Trophoblast cell (in vitro differentiated cells and primary cell): Measurements from ENCODE around the gene VRTN.
A peak's percentile ranks its signal among the peaks of the same experiment; 100 is the strongest.

Experiments
- DNase-seq, 2 donors: peaks; one replicate each; pipeline ENCODE4 v3.0.0-alpha.2; 2016
- H2AFZ ChIP-seq: 2 replicates; pipeline ENCODE4 v1.6.1; 2013; ENCODE audit warnings: low read length, moderate library complexity, mild to moderate bottlenecking; ENCODE audit not compliant: insufficient read depth, poor library complexity
- H2AK5ac ChIP-seq: 2 replicates; pipeline ENCODE4 v1.6.1; 2013; ENCODE audit warnings: mild to moderate bottlenecking, low read length
- H2BK120ac ChIP-seq: 2 replicates; pipeline ENCODE4 v1.6.1; 2013; ENCODE audit warnings: low read length, mild to moderate bottlenecking, moderate library complexity; ENCODE audit not compliant: insufficient read depth, poor library complexity
- H2BK12ac ChIP-seq: 2 replicates; pipeline ENCODE4 v1.6.1; 2013; ENCODE audit warnings: mild to moderate bottlenecking, low read length, moderate library complexity
- H2BK5ac ChIP-seq: 2 replicates; pipeline ENCODE4 v1.6.1; 2013; ENCODE audit warnings: low read length, low read depth, moderate library complexity, mild to moderate bottlenecking; ENCODE audit not compliant: poor library complexity
- H3K14ac ChIP-seq: 2 replicates; pipeline ENCODE4 v1.6.1; 2013; ENCODE audit warnings: mild to moderate bottlenecking, low read length
- H3K18ac ChIP-seq: 2 replicates; pipeline ENCODE4 v1.6.1; 2013; ENCODE audit warnings: mild to moderate bottlenecking, low read length
- H3K23ac ChIP-seq: 2 replicates; pipeline ENCODE4 v1.6.1; 2013; ENCODE audit warnings: low read length
- H3K27ac ChIP-seq: 2 replicates; pipeline ENCODE4 v1.5.1; 2013; ENCODE audit warnings: low read depth, mild to moderate bottlenecking, inconsistent platforms, low read length, moderate library complexity
- H3K27me3 ChIP-seq: 2 replicates; pipeline ENCODE4 v1.6.1; 2013; ENCODE audit warnings: inconsistent platforms, mild to moderate bottlenecking, low read length, moderate library complexity; ENCODE audit not compliant: insufficient read depth
- H3K36me3 ChIP-seq, 2 experiments: 1 replicate in 1 of 2; 2 replicates in 1 of 2; pipeline ENCODE4 v1.6.1; 2013; ENCODE audit warnings: low read length in 2 of 2, mild to moderate bottlenecking in 2 of 2, moderate library complexity in 1 of 2; ENCODE audit not compliant: insufficient read depth in 2 of 2, control insufficient read depth in 1 of 2
- H3K4ac ChIP-seq: 2 replicates; pipeline ENCODE4 v1.6.1; 2013; ENCODE audit warnings: low read depth, mild to moderate bottlenecking, low read length, moderate library complexity
- H3K4me1 ChIP-seq, 2 experiments: 1 replicate in 1 of 2; 2 replicates in 1 of 2; pipeline ENCODE4 v1.6.1; 2013; ENCODE audit warnings: low read length in 2 of 2, mild to moderate bottlenecking in 2 of 2, moderate library complexity in 1 of 2; ENCODE audit not compliant: insufficient read depth in 2 of 2, control insufficient read depth in 1 of 2
- H3K4me2 ChIP-seq: 2 replicates; pipeline ENCODE4 v1.6.1; 2013; ENCODE audit warnings: inconsistent platforms, mild to moderate bottlenecking, low read length, moderate library complexity
- H3K4me3 ChIP-seq: 2 replicates; pipeline ENCODE4 v1.5.1; 2013; ENCODE audit warnings: mild to moderate bottlenecking, low read depth, low read length, inconsistent platforms
- H3K79me1 ChIP-seq: one replicate; pipeline ENCODE4 v1.6.1; 2013; ENCODE audit warnings: low read length
- H3K79me2 ChIP-seq: 2 replicates; pipeline ENCODE4 v1.6.1; 2013; ENCODE audit warnings: low read length, mild to moderate bottlenecking; ENCODE audit not compliant: control insufficient read depth, insufficient read depth, poor library complexity
- H3K9ac ChIP-seq: 2 replicates; pipeline ENCODE4 v1.6.1; 2013; ENCODE audit warnings: mild to moderate bottlenecking, low read length
- H3K9me3 ChIP-seq: 2 replicates; pipeline ENCODE4 v1.6.1; 2013; ENCODE audit warnings: low read depth, mild to moderate bottlenecking, control low read depth, inconsistent platforms, low read length; ENCODE audit not compliant: insufficient read depth
- H4K12ac ChIP-seq: 2 replicates; pipeline ENCODE4 v1.6.1; 2013; ENCODE audit warnings: low read depth, mild to moderate bottlenecking, low read length, moderate library complexity
- H4K8ac ChIP-seq: 2 replicates; pipeline ENCODE4 v1.6.1; 2013; ENCODE audit warnings: low read depth, mild to moderate bottlenecking, low read length, moderate library complexity
- H4K91ac ChIP-seq: one replicate; pipeline ENCODE4 v1.6.1; 2013; ENCODE audit warnings: low read depth, mild to moderate bottlenecking, low read length, moderate library complexity
- WGBS: extraction: QIAGEN DNeasy Blood & Tissue Kit; methylation state at CpG from one replicate; pipeline ENCODE4 v1.1.7; 2013; ENCODE audit warnings: missing lambda C conversion rate; ENCODE audit not compliant: insufficient read length, insufficient coverage; ENCODE audit errors: extremely low coverage; 5-methylcytosine and 5-hydroxymethylcytosine counted together

The VRTN gene

DNA sequence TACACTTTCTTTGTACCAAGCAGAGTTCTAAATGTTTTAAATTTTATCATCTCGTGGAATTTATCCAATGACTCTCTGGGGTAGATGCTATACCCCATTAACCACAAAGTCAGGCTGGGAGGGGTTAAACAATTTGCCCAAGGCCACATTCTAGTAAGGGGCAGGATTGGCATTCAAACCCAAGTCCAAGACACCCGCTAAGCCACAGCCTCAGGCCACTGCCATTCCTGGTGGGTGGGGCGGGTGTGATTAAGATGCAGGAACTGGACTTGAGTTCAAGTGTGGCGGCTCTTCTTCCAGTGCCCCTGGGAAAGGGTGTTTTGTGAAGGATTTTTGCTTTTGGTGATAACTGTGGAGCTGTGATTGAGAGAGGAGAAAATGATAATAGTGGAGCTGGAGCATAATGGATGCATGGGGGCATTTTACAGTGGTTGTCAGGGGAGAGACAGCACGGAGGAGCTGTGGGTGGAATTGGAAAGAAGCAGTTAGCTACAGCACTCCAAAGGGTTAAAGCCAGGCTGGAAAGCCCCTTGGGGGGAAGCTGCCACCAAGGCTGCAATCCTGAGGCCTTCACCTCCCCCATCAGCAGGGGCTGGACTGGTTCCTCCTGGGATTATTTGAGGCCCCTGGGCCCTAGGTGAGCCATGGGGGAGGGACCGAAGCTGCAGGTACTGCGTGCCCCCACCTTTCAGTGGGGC is 1.0 kb upstream of the VRTN start:
- Histone ChIP-seq H3K4me1 (peaks cover 7 to 13% of the 10 kb centered on the region in 2 experiments), H4K8ac (no peak overlapping the region), H4K12ac (no peak overlapping the region), H2BK120ac (no peak overlapping the region), H3K18ac (no peak overlapping the region), H3K4me2 (no peak overlapping the region), H3K9ac (no peak overlapping the region), H3K23ac (no peak overlapping the region), H3K27ac (no peak overlapping the region), H2BK5ac (no peak overlapping the region), H2AFZ (no peak overlapping the region), H3K27me3 (no peaks in the 10 kb centered on the region), H3K79me1 (no peaks in the 10 kb centered on the region), H3K14ac (no peak overlapping the region), H2AK5ac (no peak overlapping the region), H3K9me3 (no peaks in the 10 kb centered on the region), H3K4me3 (no peak overlapping the region), H4K91ac (no peak overlapping the region), H3K36me3 (no peaks in the 10 kb centered on the region), H3K4ac (no peak overlapping the region), H2BK12ac (no peak overlapping the region), H3K79me2 (no peaks in the 10 kb centered on the region)
- no peak for DNase-seq
- WGBS: no CpG with 5 or more reads among the region's 7 CpGs

DNA sequence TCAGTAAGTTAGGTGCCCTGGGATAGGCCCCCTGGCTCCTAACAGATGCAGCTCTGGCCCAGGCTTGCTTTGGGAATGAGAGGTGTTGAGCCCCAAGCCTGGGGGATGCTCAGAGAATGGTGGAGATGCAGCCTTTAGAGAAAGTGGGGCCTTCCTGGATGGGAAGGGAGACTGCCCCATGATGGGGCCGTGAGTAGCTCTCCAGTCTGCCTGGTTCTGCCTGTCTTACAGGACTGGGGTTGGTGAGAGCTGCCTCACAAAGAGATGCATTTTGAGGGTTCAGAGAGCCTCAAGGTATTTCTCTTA is 523 bp upstream of the VRTN start:
- WGBS: no CpG with 5 or more reads among the region's 1 CpG
- H4K12ac ChIP-seq: no peak overlapping the region
- H2AFZ ChIP-seq: no peak overlapping the region
- H3K36me3 ChIP-seq: no peaks in the 10 kb centered on the region
- no peaks in the 10 kb centered on the region for H3K9me3 ChIP-seq
- no peak overlapping the region for H4K8ac ChIP-seq
- no peak overlapping the region for H2BK12ac ChIP-seq
- no peak for DNase-seq
- no peak overlapping the region for H4K91ac ChIP-seq
- H3K27ac ChIP-seq: no peak overlapping the region
- H3K4ac ChIP-seq: no peak overlapping the region
- no peak overlapping the region for H3K23ac ChIP-seq
- no peak overlapping the region for H3K4me3 ChIP-seq
- no peak overlapping the region for H2AK5ac ChIP-seq
- H3K4me2 ChIP-seq: no peak overlapping the region
- no peak overlapping the region for H2BK120ac ChIP-seq
- H3K4me1 ChIP-seq: peaks cover 7 to 13% of the 10 kb centered on the region in 2 experiments
- no peak overlapping the region for H3K18ac ChIP-seq
- no peaks in the 10 kb centered on the region for H3K79me2 ChIP-seq
- no peak overlapping the region for H2BK5ac ChIP-seq
- no peak overlapping the region for H3K14ac ChIP-seq
- no peak overlapping the region for H3K9ac ChIP-seq
- no peaks in the 10 kb centered on the region for H3K79me1 ChIP-seq
- H3K27me3 ChIP-seq: no peaks in the 10 kb centered on the region

DNA sequence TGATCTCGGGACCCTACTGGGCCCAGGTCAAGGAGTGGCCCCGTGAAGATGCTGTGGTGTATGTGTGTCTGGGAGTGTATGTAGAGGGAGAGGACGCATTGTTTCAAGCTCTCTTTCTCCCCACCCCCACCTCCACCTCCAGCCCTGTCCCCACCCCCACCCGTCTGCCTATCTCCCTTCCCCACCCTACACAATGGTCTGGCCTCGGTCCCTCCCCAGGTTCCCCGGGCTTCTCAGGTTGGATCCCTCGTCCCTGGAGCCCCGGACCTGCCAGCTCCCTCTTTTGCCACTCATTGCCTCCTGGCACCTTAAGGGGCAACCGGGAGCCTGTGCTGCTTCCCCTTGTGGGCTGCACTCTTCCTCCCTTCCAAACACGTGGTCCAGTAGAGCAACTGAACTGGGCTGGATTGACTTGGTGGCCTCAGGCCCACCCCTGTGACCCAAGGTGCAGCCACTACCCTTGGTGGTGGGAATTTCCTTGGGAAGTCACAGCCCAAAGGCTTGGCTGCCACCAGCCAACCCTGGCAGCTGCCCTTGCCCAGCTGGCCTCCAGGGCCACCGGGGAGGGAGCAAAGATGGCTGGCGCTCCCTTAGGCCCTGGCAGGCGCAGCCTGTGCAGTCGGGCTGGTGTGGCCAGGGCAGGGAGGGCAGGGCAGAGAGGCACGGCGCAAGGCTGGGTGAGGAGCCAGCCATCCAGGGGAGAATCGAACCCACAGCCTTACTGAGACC is 628 bp downstream of the VRTN start:
- H4K12ac ChIP-seq: no peak overlapping the region
- H3K27ac ChIP-seq: no peak overlapping the region
- H3K4me1 ChIP-seq: peaks cover 7 to 13% of the 10 kb centered on the region in 2 experiments
- H3K4me3 ChIP-seq: no peak overlapping the region
- no peak overlapping the region for H2AFZ ChIP-seq
- no peak overlapping the region for H3K4ac ChIP-seq
- H3K4me2 ChIP-seq: peak overlapping the region; percentile 18
- H3K79me1 ChIP-seq: no peaks in the 10 kb centered on the region
- H2AK5ac ChIP-seq: no peak overlapping the region
- no CpG with 5 or more reads among the region's 17 CpGs for WGBS
- H3K36me3 ChIP-seq: no peaks in the 10 kb centered on the region
- no peak overlapping the region for H2BK5ac ChIP-seq
- DNase-seq: no peak
- no peaks in the 10 kb centered on the region for H3K79me2 ChIP-seq
- no peak overlapping the region for H3K14ac ChIP-seq
- no peak overlapping the region for H3K18ac ChIP-seq
- H3K23ac ChIP-seq: no peak overlapping the region
- no peak overlapping the region for H2BK120ac ChIP-seq
- no peak overlapping the region for H2BK12ac ChIP-seq
- no peaks in the 10 kb centered on the region for H3K9me3 ChIP-seq
- no peak overlapping the region for H4K8ac ChIP-seq
- no peaks in the 10 kb centered on the region for H3K27me3 ChIP-seq
- no peak overlapping the region for H3K9ac ChIP-seq
- no peak overlapping the region for H4K91ac ChIP-seq

DNA sequence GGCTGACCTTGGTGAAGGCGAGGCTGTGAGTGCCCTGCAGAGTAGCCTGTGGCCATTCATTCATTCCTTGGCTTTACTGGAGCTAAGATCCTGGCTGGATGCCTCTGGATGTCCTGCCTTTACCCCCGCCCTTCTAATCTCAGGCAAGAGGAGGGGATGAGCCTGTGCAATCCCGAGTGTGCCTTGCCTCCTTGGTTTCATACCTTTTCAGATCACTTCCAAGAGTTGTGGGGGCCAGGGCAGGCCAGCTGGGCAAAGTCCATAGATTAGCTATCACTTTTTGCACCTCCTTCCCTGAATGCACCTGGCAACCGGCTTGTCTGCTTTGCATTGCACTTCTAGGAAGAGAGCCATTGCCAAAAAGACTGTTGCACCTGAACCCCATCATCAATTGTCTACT is 1.5 kb downstream of the VRTN start:
- no peak overlapping the region for H3K4me2 ChIP-seq
- H4K91ac ChIP-seq: no peak overlapping the region
- H4K12ac ChIP-seq: no peak overlapping the region
- H2AK5ac ChIP-seq: no peak overlapping the region
- no peak overlapping the region for H2BK12ac ChIP-seq
- H2BK5ac ChIP-seq: no peak overlapping the region
- no peaks in the 10 kb centered on the region for H3K27me3 ChIP-seq
- WGBS: no CpG with 5 or more reads among the region's 4 CpGs
- no peaks in the 10 kb centered on the region for H3K9me3 ChIP-seq
- H3K18ac ChIP-seq: no peak overlapping the region
- H3K79me2 ChIP-seq: no peaks in the 10 kb centered on the region
- peaks cover 7 to 13% of the 10 kb centered on the region in 2 experiments for H3K4me1 ChIP-seq
- no peak overlapping the region for H2AFZ ChIP-seq
- no peak overlapping the region for H3K9ac ChIP-seq
- H3K27ac ChIP-seq: no peak overlapping the region
- no peak overlapping the region for H3K23ac ChIP-seq
- no peak overlapping the region for H4K8ac ChIP-seq
- no peak overlapping the region for H2BK120ac ChIP-seq
- no peak overlapping the region for H3K4ac ChIP-seq
- no peak overlapping the region for H3K4me3 ChIP-seq
- no peaks in the 10 kb centered on the region for H3K36me3 ChIP-seq
- DNase-seq: no peak
- no peak overlapping the region for H3K14ac ChIP-seq
- no peaks in the 10 kb centered on the region for H3K79me1 ChIP-seq
